ENCODE results near the gene RALGAPA2.

DNA sequence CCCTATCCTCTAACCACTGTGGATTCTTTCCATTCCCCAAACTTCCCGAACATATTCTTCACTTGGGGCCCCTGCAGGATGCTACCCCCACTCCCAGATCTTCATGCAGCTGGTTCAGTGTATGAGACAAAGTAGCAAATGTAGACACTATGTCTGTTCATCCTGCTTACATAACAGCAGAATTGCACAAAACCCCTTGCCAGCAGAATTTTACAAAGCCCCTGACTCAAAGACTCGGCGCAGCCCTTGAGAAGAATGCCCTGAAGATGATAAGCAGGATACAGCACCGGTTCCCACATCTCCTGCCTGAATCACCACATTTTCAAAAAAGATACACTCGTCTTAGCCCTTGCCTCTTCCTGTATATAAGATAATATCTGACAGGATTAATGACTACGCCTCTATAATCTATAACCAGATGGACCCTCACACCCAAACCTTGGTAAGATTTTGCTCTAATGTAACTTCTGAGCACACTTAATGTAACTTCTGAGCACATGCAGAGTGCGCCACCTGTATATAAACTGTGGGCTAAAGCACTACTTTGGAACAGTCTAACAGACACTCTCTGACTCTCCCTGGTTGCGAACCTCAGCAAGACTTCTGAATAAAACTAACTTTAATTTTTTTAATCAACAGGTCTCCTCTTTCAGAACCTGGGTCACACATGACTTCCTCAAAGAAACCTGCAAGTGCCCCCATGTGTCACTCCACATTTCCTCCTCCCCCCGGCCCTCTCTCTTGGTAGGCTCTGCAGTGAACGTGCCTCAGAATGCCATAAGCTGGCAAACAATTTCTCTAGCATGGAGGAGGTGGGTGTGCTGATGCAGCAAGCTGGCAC, 28.7 kb downstream of the RALGAPA2 start:
- no peak for TF ChIP-seq POLR2A (IDR thresholded peaks at IDR 0.05)
- TF ChIP-seq, protein P1, sequence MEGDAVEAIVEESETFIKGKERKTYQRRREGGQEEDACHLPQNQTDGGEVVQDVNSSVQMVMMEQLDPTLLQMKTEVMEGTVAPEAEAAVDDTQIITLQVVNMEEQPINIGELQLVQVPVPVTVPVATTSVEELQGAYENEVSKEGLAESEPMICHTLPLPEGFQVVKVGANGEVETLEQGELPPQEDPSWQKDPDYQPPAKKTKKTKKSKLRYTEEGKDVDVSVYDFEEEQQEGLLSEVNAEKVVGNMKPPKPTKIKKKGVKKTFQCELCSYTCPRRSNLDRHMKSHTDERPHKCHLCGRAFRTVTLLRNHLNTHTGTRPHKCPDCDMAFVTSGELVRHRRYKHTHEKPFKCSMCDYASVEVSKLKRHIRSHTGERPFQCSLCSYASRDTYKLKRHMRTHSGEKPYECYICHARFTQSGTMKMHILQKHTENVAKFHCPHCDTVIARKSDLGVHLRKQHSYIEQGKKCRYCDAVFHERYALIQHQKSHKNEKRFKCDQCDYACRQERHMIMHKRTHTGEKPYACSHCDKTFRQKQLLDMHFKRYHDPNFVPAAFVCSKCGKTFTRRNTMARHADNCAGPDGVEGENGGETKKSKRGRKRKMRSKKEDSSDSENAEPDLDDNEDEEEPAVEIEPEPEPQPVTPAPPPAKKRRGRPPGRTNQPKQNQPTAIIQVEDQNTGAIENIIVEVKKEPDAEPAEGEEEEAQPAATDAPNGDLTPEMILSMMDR (IDR thresholded peaks at IDR 0.05) = no peak

Measured in thyroid gland (tissue), 4 donors.